IMR-90 (cell line): ENCODE data around the gene CFAP61.

Experiments
- CHD1 ChIP-seq: IDR thresholded peaks from 2 replicates; pipeline ENCODE4 v1.6.1; 2012; ENCODE audit warnings: low read depth, low read length, improper control_type of control experiment
- CTCF ChIP-seq: conservative IDR thresholded peaks from 2 replicates; pipeline ENCODE4 v1.5.1; 2012; ENCODE audit warnings: mild to moderate bottlenecking, low read depth, low read length, improper control_type of control experiment
- FOS ChIP-seq: fragments of 150-350 bp; IDR thresholded peaks from 2 replicates; pipeline ENCODE4 v1.6.1; 2016; ENCODE audit warnings: low read depth, low read length
- MAFK ChIP-seq: IDR thresholded peaks from 2 replicates; pipeline ENCODE4 v1.6.1; 2012; ENCODE audit warnings: low read depth, low read length, improper control_type of control experiment
- NFE2L2 ChIP-seq: fragments of 150-350 bp; IDR thresholded peaks from 2 replicates; pipeline ENCODE4 v1.6.1; 2016; ENCODE audit warnings: low read depth, mild to moderate bottlenecking, low read length
- POLR2A ChIP-seq: IDR thresholded peaks from 2 replicates; pipeline ENCODE4 v1.6.1; 2012; ENCODE audit warnings: mild to moderate bottlenecking, low read depth, low read length
- RAD21 ChIP-seq: IDR thresholded peaks from 2 replicates; pipeline ENCODE4 v1.6.1; 2012; ENCODE audit warnings: low read length, improper control_type of control experiment
- SMC3 ChIP-seq: fragments of 150-350 bp; IDR thresholded peaks from 2 replicates; pipeline ENCODE4 v1.6.1; 2016; ENCODE audit warnings: low read depth, mild to moderate bottlenecking, antibody characterized with exemption, low read length, moderate library complexity

GRCh38 chr20:20102716-20103258 lies 50.5 kb downstream of the CFAP61 start:
- TF ChIP-seq CTCF, result no peak
- no peak for TF ChIP-seq POLR2A
- no peak for TF ChIP-seq RAD21
- no peak for TF ChIP-seq CHD1
- no peak for TF ChIP-seq SMC3
- TF ChIP-seq FOS, result no peak
- no peak for TF ChIP-seq NFE2L2
- TF ChIP-seq MAFK, result no peak
